ENCODE results near the gene IRX1.

IRX1 gene

DNA sequence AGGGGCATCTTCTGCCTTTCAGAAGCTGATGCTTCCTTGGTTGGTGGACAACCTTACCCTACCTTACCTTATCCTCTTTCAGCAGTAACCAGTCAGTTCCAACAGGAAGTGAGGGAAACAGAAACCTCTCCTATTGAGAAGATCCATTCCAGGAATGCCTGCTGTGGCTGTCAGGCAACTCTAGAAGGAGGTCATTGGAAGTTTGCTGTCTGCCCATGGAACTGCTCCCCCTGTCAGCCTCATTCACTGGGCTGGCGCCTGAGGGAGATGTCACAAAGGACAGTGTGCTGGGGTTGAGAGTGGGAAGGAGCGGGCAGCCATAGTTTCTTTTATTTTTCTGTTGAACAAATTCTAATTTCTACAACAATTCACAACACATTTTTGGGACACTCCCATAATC, 54.7 kb downstream of the IRX1 start:
- no peak for FAIRE-seq

DNA sequence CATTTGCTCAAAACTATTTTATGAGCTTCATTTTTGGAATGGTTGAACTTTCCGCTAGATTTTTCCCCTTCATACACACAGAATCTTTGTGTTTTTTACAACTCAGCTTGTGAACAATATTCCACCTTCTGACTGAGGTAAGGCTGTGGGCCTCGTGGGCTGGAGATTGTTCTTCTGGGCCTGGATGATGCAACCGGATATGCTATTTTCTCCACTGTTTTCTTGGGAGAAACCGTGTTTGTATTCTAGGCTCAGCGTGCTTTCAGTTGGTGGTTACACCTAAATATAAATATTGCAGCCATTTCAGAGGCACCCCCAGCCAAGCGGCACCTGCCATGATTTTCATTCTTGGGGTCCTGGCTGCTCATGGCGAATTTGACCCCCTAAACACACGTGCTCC, 55.2 kb downstream of the IRX1 start:
- no peak for FAIRE-seq
- DNase-seq (ENCODE audit: low spot score): no peak

More for the DNA sequence above, 54.7 kb downstream of the IRX1 start:
- DNase-seq (ENCODE audit: low spot score): no peak

Measured in urothelium cell line (cell line).